Colon (tissue), 2 donors: ENCODE results near the gene CDH22.

ENCODE experiments used
- FAIRE-seq: peaks from 2 replicates; lab custom pipeline; 2012; peaks lifted over from hg19 to GRCh38; lab: Jason Lieb, UNC
- donor health status: control.
- donor health status: control.

CDH22 gene

DNA sequence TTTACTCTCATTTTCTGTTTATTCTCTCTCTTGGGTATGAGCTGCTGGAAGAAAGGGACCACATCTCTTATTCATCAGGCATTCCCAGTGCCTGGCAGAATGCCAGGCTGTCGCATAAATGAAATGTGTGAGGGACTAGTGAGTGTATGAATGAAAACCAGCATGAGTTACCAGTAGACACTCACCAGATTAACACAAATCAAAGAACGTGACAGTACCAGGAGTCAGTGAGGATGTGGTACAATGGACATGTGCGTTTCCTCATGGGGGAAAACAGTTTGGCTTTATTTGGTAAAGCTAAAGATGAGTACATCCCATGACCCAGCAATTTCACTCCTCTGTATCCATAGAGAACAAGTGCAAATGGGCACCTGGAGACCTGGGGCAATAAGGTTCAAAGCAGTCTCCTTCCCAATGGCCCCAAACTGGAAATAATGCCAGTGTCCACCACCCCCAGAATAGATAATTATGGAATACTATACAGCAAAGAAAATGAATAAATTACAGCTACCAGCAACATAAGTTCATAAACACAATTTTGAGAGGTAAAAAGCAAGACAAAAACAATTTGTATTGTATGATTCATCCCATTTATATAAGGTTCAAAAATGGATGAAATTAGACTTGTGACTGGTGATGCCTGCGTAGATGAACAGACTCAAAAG lies 93.3 kb downstream of the CDH22 start:
- no peak for FAIRE-seq

DNA sequence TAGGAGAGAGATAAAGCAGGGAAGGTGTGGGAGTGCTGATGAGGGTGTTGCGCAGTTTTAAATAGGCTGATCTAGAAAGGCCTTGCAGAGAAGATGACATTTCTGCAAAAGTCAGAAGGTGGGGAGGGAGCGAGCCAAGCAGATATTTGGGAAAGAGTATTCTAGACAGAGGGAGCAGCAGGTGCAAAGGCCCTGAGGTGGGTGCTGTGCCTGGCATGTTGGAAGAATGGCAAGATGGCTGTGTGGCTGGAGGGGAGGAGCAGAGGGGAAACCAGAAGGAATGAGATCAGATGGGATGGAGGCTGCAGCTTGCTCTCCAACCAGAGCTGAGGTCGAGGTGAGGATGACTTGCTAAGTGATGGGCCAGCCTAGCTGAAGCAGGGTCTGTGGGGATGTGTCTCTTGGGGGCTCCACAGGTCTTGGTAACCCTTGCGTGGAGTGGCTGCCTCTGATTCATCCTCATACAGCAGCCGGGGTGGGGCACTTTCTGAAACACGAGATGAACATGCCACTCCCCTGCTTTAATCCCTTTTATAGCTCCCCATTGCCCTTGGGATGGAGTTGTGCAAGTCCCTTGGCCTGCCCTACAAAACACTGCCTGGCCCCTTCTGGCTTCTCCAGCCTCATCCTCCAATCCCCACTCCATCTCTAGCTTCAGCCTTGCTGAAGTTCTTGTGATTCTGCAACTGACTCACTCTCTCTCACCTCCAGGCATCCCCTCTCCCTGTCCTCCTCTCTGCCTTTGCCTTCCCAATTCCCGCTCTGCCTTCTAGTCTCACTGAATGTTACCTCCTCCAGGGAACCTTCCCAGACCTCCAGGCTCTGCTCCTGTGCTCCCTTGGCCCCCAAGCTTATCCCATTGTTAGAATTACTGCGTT lies 94.1 kb downstream of the CDH22 start:
- no peak for FAIRE-seq

- no peak for FAIRE-seq
Observed at GRCh38 chr20:46212876-46213275, 95.4 kb downstream of the CDH22 start.

GRCh38 chr20:46212252-46212651 lies 96.0 kb downstream of the CDH22 start:
- no peak for FAIRE-seq

DNA sequence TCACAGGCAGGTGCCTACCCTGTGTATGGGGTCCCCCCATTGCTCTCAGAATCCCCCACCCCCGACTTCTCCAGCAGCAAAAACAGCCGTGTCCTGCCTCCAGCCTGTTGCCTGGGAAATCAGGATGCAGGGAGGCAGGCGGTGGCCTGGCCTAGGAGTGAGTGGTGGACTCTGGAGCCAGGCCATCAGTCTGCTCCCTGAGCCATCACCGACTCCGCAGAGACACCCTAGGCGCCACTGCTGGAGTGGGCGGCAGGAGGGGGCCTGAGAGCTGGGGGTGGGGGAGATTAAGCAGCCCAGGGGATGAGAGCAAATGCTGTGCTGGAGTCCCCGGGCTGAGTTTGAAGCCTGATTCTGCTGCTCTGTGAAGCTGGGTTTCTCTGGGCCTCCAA lies 97.0 kb downstream of the CDH22 start:
- FAIRE-seq: no peak

DNA sequence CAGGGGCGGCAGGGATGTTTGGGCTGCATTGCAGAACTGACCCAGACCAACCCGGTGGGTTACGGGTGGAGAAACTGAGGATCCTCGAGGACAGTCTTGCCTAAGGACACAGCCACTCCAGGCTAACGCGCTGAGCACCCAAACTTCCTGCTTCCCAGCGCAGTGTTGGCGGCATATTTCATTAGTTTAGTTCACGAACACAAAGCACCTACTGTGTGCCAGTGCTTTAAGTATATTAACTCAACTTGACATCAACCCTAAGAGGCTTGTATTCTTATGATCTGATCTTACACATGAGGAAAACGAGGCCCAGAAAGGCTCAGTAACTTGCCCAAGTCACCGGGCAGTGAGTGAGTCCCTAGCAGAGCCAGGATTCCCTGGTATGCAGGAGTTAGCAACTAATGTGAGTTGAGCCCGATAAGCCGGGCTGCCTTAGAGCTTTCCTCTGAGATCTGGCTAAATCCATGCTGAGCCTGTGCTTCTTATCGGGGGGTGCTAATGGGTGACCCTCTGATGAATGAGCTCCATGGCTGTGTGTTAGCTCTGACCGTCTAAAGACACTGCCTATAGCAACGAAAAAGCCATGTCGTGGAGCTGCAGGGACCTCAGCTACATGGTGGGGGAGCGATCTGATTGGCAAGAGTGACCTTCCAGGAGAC lies 97.5 kb downstream of the CDH22 start:
- no peak for FAIRE-seq

DNA sequence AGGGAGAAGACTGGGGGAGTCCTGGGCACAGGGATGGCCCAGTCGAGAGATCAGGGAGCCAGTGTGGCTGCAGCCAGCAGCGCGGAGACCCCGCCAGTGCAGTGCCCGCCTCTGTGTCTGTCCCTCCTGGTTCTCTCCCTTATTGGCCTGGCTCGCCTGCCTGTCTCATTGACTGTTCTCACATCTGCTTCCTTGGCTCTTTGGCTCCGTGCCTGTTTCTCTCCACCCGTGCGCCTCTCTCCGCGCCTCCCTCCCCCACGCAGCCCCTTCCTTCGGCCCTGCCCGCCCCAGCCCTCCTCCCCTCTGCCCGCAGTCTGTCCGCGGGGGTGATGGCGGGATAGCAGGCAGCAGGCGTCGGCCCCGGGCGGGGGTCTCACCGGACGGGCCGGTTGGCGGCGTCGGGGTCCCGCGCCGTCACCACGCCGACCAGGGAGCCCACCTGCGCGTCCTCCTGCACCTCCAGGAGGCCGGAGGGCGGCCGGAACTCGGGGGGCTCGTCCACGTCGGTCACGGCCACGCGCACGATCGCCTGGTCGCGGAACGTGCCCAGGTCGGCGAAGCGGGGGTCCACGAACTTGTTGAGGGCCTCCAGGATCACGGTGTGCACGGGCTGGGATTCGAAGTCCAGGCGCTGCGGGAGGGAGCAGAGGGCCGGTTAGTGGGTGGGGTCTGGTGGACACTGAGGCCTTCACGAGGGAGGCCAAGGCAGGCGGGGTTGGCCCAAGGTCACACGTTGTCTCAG lies 98.2 kb downstream of the CDH22 start:
- FAIRE-seq: no peak

DNA sequence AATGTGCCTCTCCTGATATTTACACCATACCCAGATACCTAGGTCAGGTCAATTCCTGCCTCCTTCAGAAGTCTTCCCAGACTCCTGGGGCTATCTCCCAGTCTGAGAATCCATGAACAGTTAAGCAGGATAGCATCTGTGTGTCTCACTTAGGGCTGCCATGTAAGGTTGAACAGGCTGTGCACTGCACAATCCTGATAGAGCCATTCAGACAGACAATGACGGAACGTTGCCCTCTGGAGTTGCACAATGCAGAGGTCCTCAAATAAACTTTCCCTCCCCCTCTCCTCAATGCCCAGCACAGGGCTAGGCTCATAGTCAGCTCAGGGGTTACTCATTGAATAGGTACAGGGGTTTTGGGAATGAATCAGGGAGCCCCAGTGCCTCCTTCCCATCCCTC lies 100.5 kb downstream of the CDH22 start:
- FAIRE-seq: no peak

- FAIRE-seq: no peak
Observed at GRCh38 chr20:46206992-46207549, 101.2 kb downstream of the CDH22 start.

- no peak for FAIRE-seq
Observed at GRCh38 chr20:46206025-46206424, 102.3 kb downstream of the CDH22 start.

DNA sequence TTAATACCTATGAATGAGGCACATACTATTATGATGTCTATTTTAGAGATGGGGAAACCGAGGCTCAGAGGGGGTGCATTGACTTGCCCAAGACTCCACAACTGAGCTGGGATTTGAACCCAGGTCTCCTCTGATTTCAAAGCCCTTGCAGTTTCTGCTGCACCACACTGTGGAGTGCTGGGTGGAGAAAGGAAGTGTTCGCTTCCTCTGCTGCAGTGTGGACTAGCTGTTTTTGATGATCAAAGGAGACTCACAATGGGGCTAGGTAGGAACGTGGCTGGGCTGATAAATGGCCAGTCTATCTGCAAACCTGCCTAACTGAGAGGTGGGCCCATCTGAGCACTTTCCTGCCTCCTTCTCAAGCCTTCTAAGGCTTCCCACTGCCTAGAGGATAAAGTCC lies 102.9 kb downstream of the CDH22 start:
- no peak for FAIRE-seq

GRCh38 chr20:46204594-46205186 lies 103.6 kb downstream of the CDH22 start:
- no peak for FAIRE-seq

DNA sequence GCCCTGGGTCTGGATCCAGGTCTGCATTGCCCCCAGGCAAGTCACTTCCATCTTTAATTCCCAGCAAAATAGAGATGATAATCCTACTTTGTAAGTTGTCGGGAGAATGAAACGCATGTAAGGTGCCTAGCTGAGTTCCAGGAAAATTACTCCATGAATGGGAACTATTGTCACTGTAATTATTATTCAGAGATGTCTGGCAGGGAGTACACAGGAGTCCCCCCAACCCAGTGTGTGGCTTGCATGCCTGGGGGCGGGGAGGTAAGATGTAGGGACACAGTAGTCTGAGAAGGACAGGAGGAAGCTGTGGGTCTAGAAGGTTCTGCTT lies 104.8 kb downstream of the CDH22 start:
- no peak for FAIRE-seq

GRCh38 chr20:46202766-46203509 lies 105.4 kb downstream of the CDH22 start:
- FAIRE-seq: no peak

GRCh38 chr20:46200582-46201570 lies 107.4 kb downstream of the CDH22 start:
- no peak for FAIRE-seq

GRCh38 chr20:46199198-46199597 lies 109.1 kb downstream of the CDH22 start:
- FAIRE-seq: no peak

- no peak for FAIRE-seq
Observed at GRCh38 chr20:46196990-46197389, 111.3 kb downstream of the CDH22 start.

DNA sequence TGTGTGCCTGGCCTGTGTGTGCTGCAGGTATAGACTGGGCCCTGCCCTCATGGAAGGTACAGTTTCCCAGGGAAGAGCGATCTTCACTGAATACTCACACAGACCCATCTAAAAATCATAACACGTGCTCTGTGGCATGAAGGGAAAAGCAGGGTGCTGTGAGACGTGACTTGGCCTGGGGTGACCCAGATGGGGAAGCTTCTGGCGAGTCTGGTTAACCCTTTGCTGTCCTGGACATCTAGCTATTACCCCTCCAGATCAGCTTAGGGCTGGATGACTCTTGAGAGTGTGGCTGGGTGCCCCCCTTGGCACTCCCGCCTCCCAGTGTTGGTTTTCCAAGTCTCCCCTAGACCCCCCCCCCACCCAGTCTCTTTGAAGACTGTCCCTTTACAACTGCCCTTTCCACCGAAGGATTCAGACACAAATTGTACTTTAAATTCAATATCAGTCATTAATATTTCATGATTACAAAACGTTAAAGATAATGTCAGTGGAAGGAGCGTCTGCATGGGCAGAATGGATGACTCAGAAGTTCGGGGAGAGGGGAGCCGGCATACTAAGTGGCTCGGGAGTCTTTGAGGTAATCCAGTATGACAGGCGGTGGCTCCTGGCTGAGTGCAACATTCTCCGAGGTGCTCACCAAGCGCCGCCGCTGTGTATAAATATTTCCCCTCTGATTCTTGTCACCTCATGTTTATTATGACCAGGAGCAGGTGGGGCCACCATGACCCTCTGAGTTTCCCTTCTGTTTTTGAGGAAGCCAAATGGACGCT lies 112.8 kb downstream of the CDH22 start:
- no peak for FAIRE-seq

GRCh38 chr20:46194409-46194808 lies 113.9 kb downstream of the CDH22 start:
- no peak for FAIRE-seq
